Measurements from ENCODE around the gene TMEM8B.

TMEM8B gene

GRCh38 chr9:35791297-35791921 lies 37.6 kb upstream of the TMEM8B start, which contains the start of gene NPR2:
NPR2 (plus strand) TSS chr9:35791591; CDS start chr9:35792409, 818 bp downstream.
- TF ChIP-seq CTCF (conservative IDR thresholded peaks at IDR 0.05; ENCODE audit: low read depth, low read length): no peak
- H3K4me3 ChIP-seq (ENCODE audit: low read length): peak within 1 kb of the TSS; percentile 54
- no peak for DNase-seq (ENCODE audit: low read depth)

- no peak for DNase-seq (ENCODE audit: low read depth)
- H3K4me3 ChIP-seq (ENCODE audit: low read length): peak overlapping the region; percentile 54
- TF ChIP-seq CTCF (conservative IDR thresholded peaks at IDR 0.05; ENCODE audit: low read depth, low read length): no peak
Observed at GRCh38 chr9:35792024-35792813, 36.8 kb upstream of the TMEM8B start.

- no peak for DNase-seq (ENCODE audit: low read depth)
- no peak for TF ChIP-seq CTCF (conservative IDR thresholded peaks at IDR 0.05; ENCODE audit: low read depth, low read length)
- H3K4me3 ChIP-seq (ENCODE audit: low read length): no peak overlapping the region
Observed at GRCh38 chr9:35792826-35793225, 36.2 kb upstream of the TMEM8B start.

- H3K4me3 ChIP-seq (ENCODE audit: low read length): no peak overlapping the region
- DNase-seq (ENCODE audit: low read depth): no peak
- no peak for TF ChIP-seq CTCF (conservative IDR thresholded peaks at IDR 0.05; ENCODE audit: low read depth, low read length)
Observed at GRCh38 chr9:35793461-35793860, 35.6 kb upstream of the TMEM8B start.

GRCh38 chr9:35795695-35796094 lies 33.3 kb upstream of the TMEM8B start:
- no peak for DNase-seq (ENCODE audit: low read depth)
- no peak for TF ChIP-seq CTCF (conservative IDR thresholded peaks at IDR 0.05; ENCODE audit: low read depth, low read length)
- no peak overlapping the region for H3K4me3 ChIP-seq (ENCODE audit: low read length)

GRCh38 chr9:35797311-35798109 lies 31.5 kb upstream of the TMEM8B start:
- H3K4me3 ChIP-seq (ENCODE audit: low read length): no peak overlapping the region
- TF ChIP-seq CTCF (conservative IDR thresholded peaks at IDR 0.05; ENCODE audit: low read depth, low read length): no peak
- DNase-seq (ENCODE audit: low read depth): no peak

Data from retinal pigment epithelial cell (primary cell).